WTC11 (cell line): ENCODE results near the gene PAXIP1. TPM values are rescaled to one million over a fixed set of nuclear protein-coding genes. Genes with fewer than 3 reads are reported as not detected.

ENCODE experiments used
- ATAC-seq: fragments of 200-7000 bp; cut with Tn5 transposase; 2 replicates; pipeline ENCODE4 v1.10.0; 2021; ENCODE audit warnings: mild to moderate bottlenecking, moderate library complexity
- CTCF ChIA-PET: fragments of 300-600 bp; sonication (Branson Sonifier 250); formaldehyde crosslinking; loops from one replicate; lab custom pipeline; 2021; ENCODE audit warnings: antibody characterized with exemption; lab: Charles Lee
- POLR2A ChIA-PET: fragments of 350-600 bp; sonication (Branson Sonifier 250); formaldehyde crosslinking; loops from one replicate; lab custom pipeline; 2021; ENCODE audit warnings: antibody characterized with exemption; lab: Charles Lee
- DNase-seq: peaks from one replicate; pipeline ENCODE4 v3.0.0; 2021; ENCODE audit warnings: low spot score
- H3K27ac Mint-ChIP-seq: 2 replicates; pipeline ENCODE4 v1.8.0; 2021; ENCODE audit warnings: mixed read lengths
- H3K27me3 Mint-ChIP-seq: 2 replicates; pipeline ENCODE4 v1.8.0; 2021; ENCODE audit warnings: low read depth, mild to moderate bottlenecking, moderate library complexity, mixed read lengths
- H3K36me3 Mint-ChIP-seq: 2 replicates; pipeline ENCODE4 v1.8.0; 2021; ENCODE audit warnings: mixed read lengths
- H3K4me1 Mint-ChIP-seq: 2 replicates; pipeline ENCODE4 v1.8.0; 2022; ENCODE audit warnings: mixed read lengths
- H3K4me3 Mint-ChIP-seq: 2 replicates; pipeline ENCODE4 v1.8.0; 2021; ENCODE audit warnings: mild to moderate bottlenecking, moderate library complexity, mixed read lengths
- H3K9me3 Mint-ChIP-seq: 2 replicates; pipeline ENCODE4 v1.8.0; 2021; ENCODE audit warnings: mixed read lengths
- CDX4 ChIP-seq: fragments of 250-450 bp; sonication (Bioruptor Pico); IDR thresholded peaks from 2 replicates; pipeline ENCODE4 v1.9.0; 2021; ENCODE audit warnings: moderate library complexity, mild to moderate bottlenecking, inconsistent platforms, borderline replicate concordance
- E2F1 ChIP-seq: sonication (generic); formaldehyde crosslinking; IDR thresholded peaks from 2 replicates; pipeline ENCODE4 v1.8.0; 2022; ENCODE audit warnings: mild to moderate bottlenecking, missing genetic modification reagents
- EMX1 ChIP-seq: fragments of 250-450 bp; sonication (Bioruptor Pico); IDR thresholded peaks from 2 replicates; pipeline ENCODE4 v1.8.0; 2021; ENCODE audit warnings: mild to moderate bottlenecking
- ETV6 ChIP-seq: sonication (generic); formaldehyde crosslinking; IDR thresholded peaks from 2 replicates; pipeline ENCODE4 v1.8.1; 2022; ENCODE audit warnings: mild to moderate bottlenecking, missing genetic modification reagents
- FOXK1 ChIP-seq: sonication (generic); formaldehyde crosslinking; IDR thresholded peaks from 2 replicates; pipeline ENCODE4 v1.8.0; 2022; ENCODE audit warnings: mild to moderate bottlenecking, moderate library complexity, missing genetic modification reagents
- IRF1 ChIP-seq: sonication (generic); formaldehyde crosslinking; IDR thresholded peaks from 2 replicates; pipeline ENCODE4 v1.8.0; 2023; ENCODE audit warnings: missing genetic modification reagents
- KAT7 ChIP-seq: sonication (generic); formaldehyde crosslinking; IDR thresholded peaks from 2 replicates; pipeline ENCODE4 v1.8.1; 2023; ENCODE audit warnings: missing genetic modification reagents, mild to moderate bottlenecking, borderline replicate concordance
- MAX ChIP-seq: sonication (generic); formaldehyde crosslinking; IDR thresholded peaks from 2 replicates; pipeline ENCODE4 v1.8.0; 2022; ENCODE audit warnings: mild to moderate bottlenecking, missing genetic modification reagents
- NFE2L1 ChIP-seq: sonication (generic); formaldehyde crosslinking; IDR thresholded peaks from 2 replicates; pipeline ENCODE4 v1.8.1; 2023; ENCODE audit warnings: missing genetic modification reagents
- NR2C2 ChIP-seq: sonication (generic); formaldehyde crosslinking; IDR thresholded peaks from 2 replicates; pipeline ENCODE4 v1.8.0; 2022; ENCODE audit warnings: mild to moderate bottlenecking, missing genetic modification reagents
- NR3C1 ChIP-seq: sonication (generic); formaldehyde crosslinking; conservative IDR thresholded peaks from 2 replicates; pipeline ENCODE4 v1.8.1; 2023; ENCODE audit warnings: low read depth, mild to moderate bottlenecking, missing genetic modification reagents
- OVOL2 ChIP-seq: fragments of 250-450 bp; sonication (Bioruptor Pico); IDR thresholded peaks from 2 replicates; pipeline ENCODE4 v1.9.0; 2021; ENCODE audit warnings: mild to moderate bottlenecking, borderline replicate concordance
- SMAD4 ChIP-seq: sonication (generic); formaldehyde crosslinking; IDR thresholded peaks from 2 replicates; pipeline ENCODE4 v1.8.0; 2022; ENCODE audit warnings: mild to moderate bottlenecking, missing genetic modification reagents
- TCF7 ChIP-seq: sonication (generic); formaldehyde crosslinking; IDR thresholded peaks from 2 replicates; pipeline ENCODE4 v1.8.0; 2022; ENCODE audit warnings: mild to moderate bottlenecking, low read depth, missing genetic modification reagents, moderate library complexity
- TEAD4 ChIP-seq: sonication (generic); formaldehyde crosslinking; IDR thresholded peaks from 2 replicates; pipeline ENCODE4 v1.8.0; 2022; ENCODE audit warnings: mild to moderate bottlenecking, missing genetic modification reagents
- ZNF317 ChIP-seq: sonication (generic); formaldehyde crosslinking; IDR thresholded peaks from 2 replicates; pipeline ENCODE4 v1.8.1; 2023; ENCODE audit warnings: low read depth, mild to moderate bottlenecking, moderate library complexity, missing genetic modification reagents, borderline replicate concordance
- ZNF416 ChIP-seq: fragments of 250-450 bp; sonication (Bioruptor Pico); IDR thresholded peaks from 2 replicates; pipeline ENCODE4 v1.9.0; 2021; ENCODE audit warnings: mild to moderate bottlenecking, inconsistent platforms
- ZNF671 ChIP-seq: fragments of 250-450 bp; sonication (Bioruptor Pico); IDR thresholded peaks from 2 replicates; pipeline ENCODE4 v1.8.0; 2021; ENCODE audit warnings: mild to moderate bottlenecking
- total RNA-seq: library from RNA; stranded (reverse); gene quantifications from 3 replicates; pipeline ENCODE4 v1.2.3, GENCODE V29; 2021

The PAXIP1 gene
- total RNA-seq, 1 experiment from 2014 or later = 34.1 TPM

- DNase-seq (no peak), ATAC-seq (no peak)
- no peak overlapping the region for H3K27ac Mint-ChIP-seq
- peaks cover 58% of the 10 kb centered on the region for H3K36me3 Mint-ChIP-seq
- no peaks in the 10 kb centered on the region for H3K4me1 Mint-ChIP-seq
- H3K9me3 Mint-ChIP-seq = peaks cover 62% of the 10 kb centered on the region
- CTCF ChIA-PET = no interaction called here
- TF ChIP-seq ETV6 (CRISPR knock-in tag) (no peak), IRF1 (CRISPR knock-in tag) (no peak), EMX1 (CRISPR knock-in tag) (no peak), FOXK1 (CRISPR knock-in tag) (no peak), ZNF317 (CRISPR knock-in tag) (no peak), E2F1 (no peak), NFE2L1 (CRISPR knock-in tag) (no peak), NR3C1 (CRISPR knock-in tag) (no peak), ZNF416 (CRISPR knock-in tag) (no peak), NR2C2 (CRISPR knock-in tag) (no peak), SMAD4 (CRISPR knock-in tag) (no peak), ZNF671 (CRISPR knock-in tag) (no peak), MAX (CRISPR knock-in tag) (no peak), TEAD4 (no peak)
- H3K27me3 Mint-ChIP-seq = peaks cover 20% of the 10 kb centered on the region
- POLR2A ChIA-PET = no interaction called here
- no peak overlapping the region for H3K4me3 Mint-ChIP-seq
Observed at GRCh38 chr7:154898973-154899855, 103.7 kb downstream of the PAXIP1 start.

GRCh38 chr7:154896076-154896475 lies 106.8 kb downstream of the PAXIP1 start:
- POLR2A ChIA-PET = no interaction called here
- Mint-ChIP-seq H3K9me3 (peaks cover 66% of the 10 kb centered on the region), H3K27me3 (peaks cover 16% of the 10 kb centered on the region), H3K27ac (no peak overlapping the region), H3K4me3 (no peak overlapping the region), H3K4me1 (no peaks in the 10 kb centered on the region), H3K36me3 (peaks cover 66% of the 10 kb centered on the region)
- DNase-seq (no peak), ATAC-seq (no peak)
- TF ChIP-seq KAT7 (CRISPR knock-in tag) (no peak), CDX4 (no peak), TCF7 (no peak), OVOL2 (CRISPR knock-in tag) (no peak)
- CTCF ChIA-PET = no interaction called here

Other genes with a start within 250 kb of the PAXIP1 start
- not detected in 3 replicates for gene HTR5A, start 67.2 kb upstream of the PAXIP1 start, total RNA-seq